Ramos (cell line): ENCODE data around the gene LRRIQ4.

Experiments used
- in situ Hi-C: fragments of 300-500 bp; cut with MboI; formaldehyde crosslinking; loops from one replicate; pipeline ENCODE4 v1.14.3; 2022; ENCODE audit warnings: low sequenced_read_pairs; ENCODE audit not compliant: unreplicated experiment

Gene LRRIQ4

DNA sequence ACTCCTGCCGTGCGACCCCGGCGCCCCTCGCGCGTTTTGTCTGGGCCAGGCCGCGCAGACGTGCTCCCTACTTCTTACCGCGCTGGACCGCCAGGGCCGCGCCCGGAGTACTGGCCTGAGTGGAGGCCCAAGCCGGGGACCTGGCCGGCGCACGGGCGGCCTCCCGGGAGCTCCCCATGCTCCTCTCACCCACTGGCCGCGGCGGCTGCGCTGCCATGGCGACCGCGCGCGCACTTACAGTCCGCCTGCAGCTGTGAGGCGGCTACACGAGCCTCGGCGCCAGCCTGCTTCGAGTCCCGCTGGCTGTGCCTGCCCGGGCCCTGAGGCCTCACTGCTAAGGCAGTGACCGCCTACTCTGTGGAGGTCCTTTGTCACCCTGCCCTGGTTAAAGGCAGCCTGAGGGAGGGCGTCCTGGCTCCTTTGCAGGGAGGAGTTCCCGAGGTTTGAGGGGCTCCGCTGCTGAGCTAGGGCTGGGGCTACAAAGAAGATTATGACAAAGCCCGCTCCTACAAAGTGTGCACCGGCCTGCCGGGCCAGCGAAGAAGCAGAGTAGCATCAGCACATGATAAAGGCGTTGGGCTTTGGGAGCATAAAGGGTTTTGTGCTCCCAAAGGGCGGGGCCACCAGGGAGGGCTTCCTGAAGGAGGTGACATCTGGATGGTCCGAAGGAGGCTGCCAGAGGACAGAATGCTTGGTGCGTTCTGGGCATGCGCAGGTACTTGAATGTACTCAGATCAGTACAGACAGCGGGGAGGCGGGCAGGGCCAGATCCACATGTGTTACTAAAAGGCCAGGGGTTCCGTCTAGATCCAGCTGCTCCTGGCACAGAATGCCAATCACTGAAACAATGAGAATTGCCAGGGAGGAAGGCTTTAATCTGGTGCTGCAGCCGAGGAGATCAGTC, at the start of gene LRRIQ4, which contains the start of gene LRRC34:
TSS of gene LRRIQ4 (plus strand) at position 539 of the 904 bp plus-strand sequence. CDS start 9,052 bp downstream, outside the sequence.
TSS of gene LRRC34 (minus strand) at position 573 of the 904 bp plus-strand sequence. CDS start at position 217, 356 bp downstream.
- in situ Hi-C loops: no loop called here

DNA sequence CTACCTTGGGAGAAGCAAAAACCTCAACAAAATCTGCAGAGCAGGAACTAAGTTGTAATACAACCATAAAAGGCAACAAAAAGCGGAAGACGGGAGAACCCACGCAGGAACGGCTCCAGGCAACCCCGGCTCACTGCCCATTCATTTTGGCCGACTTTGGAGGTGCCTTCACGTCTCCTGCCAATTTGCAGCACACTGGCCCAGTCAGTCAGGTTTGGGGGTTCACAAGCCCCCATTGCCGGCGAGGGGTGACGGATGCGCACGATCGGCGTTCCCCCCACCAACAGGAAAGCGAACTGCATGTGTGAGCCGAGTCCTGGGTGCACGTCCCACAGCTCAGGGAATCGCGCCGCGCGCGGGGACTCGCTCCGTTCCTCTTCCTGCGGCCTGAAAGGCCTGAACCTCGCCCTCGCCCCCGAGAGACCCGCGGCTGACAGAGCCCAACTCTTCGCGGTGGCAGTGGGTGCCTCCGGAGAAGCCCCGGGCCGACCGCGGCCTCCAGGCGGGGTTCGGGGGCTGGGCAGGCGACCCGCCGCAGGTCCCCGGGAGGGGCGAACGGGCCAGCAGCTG, 48.3 kb upstream of the LRRIQ4 start:
- in situ Hi-C loops: loop anchor here (10.0 to 25.0 kb wide), 2 partner anchors 170 to 598 kb away; partner anchors contain the start of gene SKIL

DNA sequence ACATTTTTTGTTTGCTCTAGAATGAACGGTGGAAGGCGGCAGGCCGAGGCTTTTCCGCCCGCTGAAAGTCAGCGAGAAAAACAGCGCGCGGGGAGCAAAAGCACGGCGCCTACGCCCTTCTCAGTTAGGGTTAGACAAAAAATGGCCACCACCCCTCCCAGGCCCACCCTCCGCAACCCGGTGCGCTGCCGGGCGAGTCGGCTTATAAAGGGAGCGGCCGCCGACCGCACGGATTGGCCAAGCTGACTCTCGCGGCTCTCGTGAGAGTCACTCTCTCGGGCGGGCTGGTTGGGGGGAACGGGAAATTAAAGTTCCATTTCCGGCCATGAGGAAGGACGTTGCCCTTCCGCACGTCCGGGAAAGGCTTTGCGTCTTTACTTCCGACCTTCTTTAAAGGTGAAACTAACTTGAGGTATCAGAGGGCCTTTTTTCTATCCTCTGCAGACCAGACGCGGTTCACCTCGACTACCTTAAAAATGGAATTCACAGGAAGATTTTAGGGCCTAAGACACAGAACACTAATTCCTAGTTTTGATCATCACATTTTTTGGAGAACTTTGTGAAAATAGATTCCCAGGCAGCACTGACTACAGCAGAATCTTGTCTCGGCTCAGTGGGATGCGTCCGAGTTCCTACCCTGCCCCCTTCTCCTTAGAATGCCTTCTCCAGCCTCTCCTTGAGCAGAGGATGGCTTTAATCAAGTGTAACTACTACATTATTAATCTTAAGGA, 47.6 kb upstream of the LRRIQ4 start, which contains the start of gene TERC:
TSS of gene TERC (minus strand) at position 179 of the 731 bp plus-strand sequence.
- in situ Hi-C loops: loop anchor here (5.0 to 25.0 kb wide), 3 partner anchors 170 to 597 kb away; partner anchors contain the start of gene SKIL

DNA sequence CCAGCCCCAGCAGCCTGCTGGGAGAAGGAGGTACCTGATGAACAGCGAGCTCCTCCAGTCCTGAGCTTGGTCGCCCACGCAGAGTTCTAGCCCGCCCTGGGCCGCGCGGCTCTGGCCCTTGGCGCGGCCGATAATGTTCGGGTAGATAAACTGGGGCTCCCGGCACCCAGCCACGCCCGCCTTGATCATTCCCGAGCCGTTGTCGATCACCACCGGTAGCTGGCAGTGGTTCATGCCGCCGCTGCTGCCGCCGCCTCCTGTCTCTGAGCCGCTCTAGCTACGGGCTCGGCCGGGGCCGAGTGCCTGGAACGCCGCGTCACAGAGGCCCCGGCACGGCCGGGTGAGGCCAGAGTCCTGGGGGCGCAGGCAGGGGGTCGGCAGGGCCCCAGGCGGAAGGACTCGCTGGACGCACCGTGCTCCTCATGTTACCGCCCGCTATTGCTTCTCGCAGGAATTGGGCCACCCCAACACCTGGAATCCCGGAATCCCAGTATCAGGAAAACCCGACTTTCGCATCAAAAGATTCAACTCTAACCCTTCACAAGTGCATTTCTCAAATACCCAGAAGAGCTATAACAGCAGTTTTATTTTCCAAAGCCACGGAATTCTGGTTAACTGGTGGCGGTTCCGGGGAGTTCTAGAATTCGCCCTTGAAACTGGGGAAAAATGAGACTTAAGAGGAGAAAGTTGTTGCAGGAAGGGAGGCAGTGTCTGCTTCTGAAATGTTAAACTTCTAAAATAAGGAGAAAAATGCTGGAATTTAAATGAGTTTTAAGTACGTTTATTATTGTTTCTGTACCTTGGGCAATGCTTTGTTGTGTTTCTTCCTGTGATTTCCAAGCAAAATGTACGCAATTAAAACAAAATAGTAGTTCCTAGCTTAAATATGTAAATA, 43.1 kb upstream of the LRRIQ4 start, which contains the start of gene ACTRT3:
TSS of gene ACTRT3 (minus strand) at position 275 of the 895 bp plus-strand sequence. CDS start at position 234, 41 bp downstream.
- in situ Hi-C loops: loop anchor here (5.0 to 25.0 kb wide), 3 partner anchors 165 to 593 kb away; partner anchors contain the start of gene SKIL

- in situ Hi-C loops: loop anchor here (25.0 kb wide), 1 partner anchor 591 kb away; the partner anchor contains the start of gene SKIL
Observed at GRCh38 chr3:169771497-169772304, 41.0 kb upstream of the LRRIQ4 start.

- in situ Hi-C loops: loop anchor here (25.0 kb wide), 1 partner anchor 590 kb away; the partner anchor contains the start of gene SKIL
Observed at GRCh38 chr3:169772305-169772896, 40.3 kb upstream of the LRRIQ4 start.

DNA sequence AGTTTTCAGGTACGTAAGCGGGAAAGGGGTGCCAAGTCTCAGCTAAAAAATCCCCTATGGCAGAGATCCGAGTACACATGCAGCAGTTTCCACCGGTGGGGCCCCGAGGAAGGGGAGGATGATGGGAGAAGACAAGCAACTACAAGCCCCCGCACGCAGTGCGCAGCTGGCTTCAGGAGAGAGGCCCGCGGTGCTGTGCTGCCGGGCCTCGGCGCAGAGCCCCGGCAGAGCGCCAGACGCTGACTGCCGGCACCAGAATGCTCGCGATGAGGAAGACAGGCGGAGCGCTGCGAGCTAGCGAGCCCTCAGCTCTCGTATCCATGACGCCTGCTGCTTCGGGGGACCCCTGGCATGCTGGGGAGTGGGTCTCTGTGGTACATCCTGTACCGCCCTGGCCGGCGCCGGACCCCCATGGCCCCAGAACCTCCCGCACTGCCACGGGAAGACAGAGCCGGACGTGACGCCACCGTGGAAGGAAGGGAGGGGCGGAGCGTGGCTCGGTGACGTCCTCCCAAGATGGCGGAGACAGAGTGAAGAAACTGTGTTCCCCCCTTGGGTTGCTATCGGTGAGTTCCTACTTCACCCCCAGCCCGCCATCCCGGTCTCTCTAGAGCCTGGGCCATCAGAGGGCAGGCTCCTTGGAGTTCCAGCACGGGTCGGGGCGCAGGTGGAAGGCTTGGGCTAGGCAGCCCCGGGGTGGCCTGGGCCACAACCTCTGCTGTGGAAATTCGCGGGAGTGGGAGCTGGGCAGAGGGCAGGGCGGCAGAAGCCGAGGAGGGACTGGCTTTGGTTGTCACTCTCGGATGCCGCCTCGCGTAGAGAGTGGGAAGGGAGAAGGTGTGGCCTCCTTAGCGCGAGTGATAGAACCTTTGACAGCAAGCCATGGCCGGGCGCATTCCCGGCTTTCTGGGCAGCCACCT, 39.5 kb upstream of the LRRIQ4 start, which contains the start of gene MYNN:
TSS of gene MYNN (plus strand) at position 500 of the 920 bp plus-strand sequence. CDS start 900 bp downstream, outside the sequence.
- in situ Hi-C loops: loop anchor here (25.0 kb wide), 1 partner anchor 589 kb away; the partner anchor contains the start of gene SKIL

DNA sequence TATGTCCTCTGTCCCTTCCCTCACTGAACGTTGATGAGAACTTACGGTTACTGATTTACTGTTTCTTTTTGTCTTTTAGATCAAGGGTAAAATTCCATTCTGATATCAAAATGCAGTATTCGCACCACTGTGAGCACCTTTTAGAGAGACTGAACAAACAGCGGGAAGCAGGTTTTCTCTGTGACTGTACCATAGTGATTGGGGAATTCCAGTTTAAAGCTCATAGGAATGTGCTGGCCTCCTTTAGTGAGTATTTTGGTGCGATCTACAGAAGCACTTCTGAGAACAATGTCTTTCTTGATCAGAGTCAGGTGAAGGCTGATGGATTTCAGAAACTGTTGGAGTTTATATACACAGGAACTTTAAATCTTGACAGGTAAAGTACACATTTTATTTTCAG, 38.5 kb upstream of the LRRIQ4 start:
- in situ Hi-C loops: loop anchor here (25.0 kb wide), 1 partner anchor 588 kb away; the partner anchor contains the start of gene SKIL

- in situ Hi-C loops: no loop called here
Observed at GRCh38 chr3:169777822-169778221, 34.8 kb upstream of the LRRIQ4 start.

DNA sequence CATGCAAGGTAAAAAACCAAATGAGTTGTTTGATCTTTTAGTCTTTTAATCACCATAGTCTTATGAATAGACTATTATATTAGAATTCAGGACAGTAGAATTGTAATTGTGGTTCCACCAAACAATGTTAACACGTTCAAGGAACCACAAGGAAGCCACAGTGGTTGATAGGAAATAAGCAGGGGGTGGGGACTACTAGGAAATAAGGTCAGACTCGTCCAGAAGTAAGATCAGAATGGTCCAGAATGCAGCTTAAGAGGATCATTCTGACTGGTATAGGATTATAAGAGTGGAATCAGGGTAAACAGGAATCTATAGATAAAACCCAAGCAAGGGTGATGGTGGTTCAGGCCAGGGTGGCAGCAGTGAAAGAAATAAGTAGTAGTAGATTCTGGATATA, 31.9 kb upstream of the LRRIQ4 start:
- in situ Hi-C loops: no loop called here

DNA sequence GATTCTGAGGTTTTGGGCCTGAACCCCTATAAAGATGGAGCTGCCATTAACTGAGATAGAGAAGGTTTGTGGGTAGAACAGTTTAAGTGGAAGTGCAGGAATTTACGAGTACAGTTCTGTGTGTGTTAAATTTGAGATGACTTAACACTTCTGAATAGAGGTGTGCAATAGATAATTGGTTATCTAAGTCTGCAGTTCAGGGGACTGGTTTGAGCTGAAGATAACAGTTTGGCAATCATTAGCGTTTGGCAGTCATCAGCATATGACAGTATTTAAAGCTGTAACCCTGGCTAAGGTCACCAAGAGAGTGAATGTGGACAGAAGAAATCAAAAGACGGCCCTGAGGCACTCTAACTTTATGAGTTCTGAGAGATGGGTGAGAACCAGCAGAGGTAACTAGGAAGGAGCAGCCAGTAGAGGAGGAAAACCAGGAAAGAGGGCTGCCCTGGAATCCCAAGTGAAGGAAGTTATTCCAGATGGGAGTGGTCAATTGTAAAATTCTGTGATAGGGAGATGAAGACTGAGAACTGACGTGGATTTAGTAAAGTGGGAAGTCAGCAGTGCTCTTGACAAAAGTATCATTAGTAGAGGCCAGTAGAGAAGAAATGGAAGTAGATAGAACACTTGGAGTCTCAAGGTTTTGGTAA, 31.3 kb upstream of the LRRIQ4 start:
- in situ Hi-C loops: no loop called here

- in situ Hi-C loops: no loop called here
Observed at GRCh38 chr3:169787120-169787519, 25.6 kb upstream of the LRRIQ4 start.

DNA sequence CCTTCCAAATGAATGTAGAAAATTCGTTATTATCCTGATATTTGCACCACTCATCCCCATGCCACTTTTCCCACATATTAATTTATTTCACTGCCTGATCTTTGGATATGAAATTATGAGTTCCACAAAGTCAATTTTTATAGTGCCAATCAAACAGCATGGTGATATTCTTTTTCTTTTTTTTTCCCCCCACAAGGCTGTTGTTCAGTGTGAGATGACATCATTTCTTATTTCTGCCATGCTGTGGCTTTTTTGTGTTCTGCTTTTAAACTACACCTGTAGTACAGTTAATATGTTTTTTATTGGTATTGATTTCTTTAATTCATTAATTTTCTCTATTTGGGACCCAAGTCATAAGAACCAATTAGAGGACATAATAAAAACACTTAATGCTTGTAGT, 24.9 kb upstream of the LRRIQ4 start:
- in situ Hi-C loops: no loop called here

DNA sequence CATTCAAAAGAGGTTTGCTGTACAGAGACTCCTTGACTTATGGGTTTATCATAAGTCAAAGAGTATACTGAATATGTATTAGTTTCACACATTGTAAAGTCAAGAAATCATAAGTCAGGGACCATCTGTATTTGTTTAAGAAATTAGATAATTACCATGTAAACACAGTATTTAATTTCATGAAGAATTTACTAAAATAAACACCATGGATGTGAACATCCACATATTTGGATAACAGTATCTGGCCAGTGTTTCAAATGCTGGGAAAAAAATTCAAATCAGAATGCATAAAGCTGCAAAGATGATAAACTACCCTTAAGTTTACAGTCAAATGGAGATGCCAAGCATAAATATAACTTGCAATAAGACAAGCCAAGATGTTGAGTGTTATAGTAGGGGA, 22.5 kb upstream of the LRRIQ4 start:
- in situ Hi-C loops: no loop called here

DNA sequence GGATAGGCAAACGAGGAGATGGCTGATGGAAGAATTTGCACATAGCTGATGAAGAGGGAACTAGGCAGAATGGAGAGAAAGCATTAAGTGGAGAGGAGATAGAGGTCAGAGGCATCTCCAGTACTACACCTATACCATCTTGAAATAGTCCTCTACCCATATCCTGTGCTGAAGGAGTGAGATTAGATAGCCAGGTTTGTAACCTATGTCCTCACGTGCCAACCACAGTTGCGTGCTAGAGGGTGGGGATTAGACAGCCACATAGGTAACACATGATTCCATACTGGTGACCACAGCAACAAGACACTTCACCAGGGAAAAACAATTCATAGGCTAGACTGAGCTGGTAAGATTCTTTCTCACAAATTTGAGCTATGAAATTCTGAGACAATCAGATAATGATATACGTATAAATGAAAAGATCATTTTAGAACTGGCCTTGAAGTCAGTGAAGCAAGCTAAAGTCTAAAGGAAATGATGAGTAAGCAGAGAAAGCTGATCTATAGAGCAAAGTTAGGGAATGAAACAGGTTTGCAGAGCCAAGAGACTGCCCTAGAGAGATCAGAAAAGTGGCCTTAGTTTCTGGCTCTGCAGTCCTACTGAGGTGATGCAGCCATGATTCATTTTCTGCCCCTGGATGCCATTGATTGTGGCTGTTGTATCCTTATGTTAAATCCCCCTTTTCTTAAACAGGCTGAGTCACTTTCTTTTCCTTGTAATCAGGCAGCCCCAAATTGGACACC, 21.8 kb upstream of the LRRIQ4 start:
- in situ Hi-C loops: no loop called here
